GM23248 (cell line): ENCODE results near the gene BRF1.

Source experiments
- EZH2 ChIP-seq: fragments of 200-600 bp; sonication (generic); IDR thresholded peaks from 2 replicates; pipeline ENCODE4 v1.6.1; 2018; ENCODE audit warnings: antibody characterized with exemption, mild to moderate bottlenecking; ENCODE audit not compliant: insufficient read depth, poor library complexity, severe bottlenecking
- EZH2phosphoT487 ChIP-seq: fragments of 200-600 bp; sonication (generic); IDR thresholded peaks from 2 replicates; pipeline ENCODE4 v1.6.1; 2018; ENCODE audit warnings: antibody characterized with exemption, moderate library complexity, mild to moderate bottlenecking, low read depth; ENCODE audit not compliant: insufficient read depth

DNA sequence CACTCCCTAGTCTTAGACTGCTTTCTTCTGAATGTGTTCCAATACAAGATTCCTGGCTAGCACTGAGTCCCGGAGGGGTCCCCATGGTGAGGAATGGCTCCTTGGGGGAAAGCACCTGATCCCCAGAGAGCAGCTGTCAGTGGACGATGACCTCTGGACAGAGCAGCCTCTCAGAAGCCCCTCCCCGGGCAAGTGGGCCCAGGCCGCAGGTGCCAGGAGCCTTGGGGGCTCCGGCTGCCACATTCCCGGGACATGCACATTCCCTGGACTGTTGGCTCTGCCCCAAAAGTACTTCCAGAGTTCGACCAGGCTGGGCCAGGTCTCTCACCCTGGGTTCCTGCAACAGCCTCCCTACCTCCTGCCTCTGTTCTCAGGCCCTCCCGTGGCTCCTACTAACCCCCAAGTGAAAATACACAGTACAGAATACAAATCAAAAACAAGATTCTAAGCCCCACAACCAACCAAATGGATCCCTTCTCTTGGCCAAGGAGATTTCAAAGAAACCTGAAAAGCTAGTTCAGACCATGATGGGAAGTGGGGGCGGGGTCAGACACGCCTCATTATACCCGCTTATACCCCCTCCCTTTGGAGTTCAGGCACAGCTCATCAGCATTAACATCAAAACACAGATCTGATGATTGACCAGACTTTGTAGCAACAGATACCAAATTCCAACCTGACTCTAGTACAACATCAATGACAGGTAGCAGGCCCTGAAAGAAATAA, 75.8 kb downstream of the BRF1 start:
- no peak for TF ChIP-seq EZH2phosphoT487
- no peak for TF ChIP-seq EZH2
